Smooth muscle cell of the brain vasculature (primary cell): Measurements from ENCODE around the gene ADCY10.

Source experiments
- DNase-seq: peaks from one replicate; pipeline ENCODE4 v3.0.0-alpha.2; 2012; ENCODE audit warnings: low read depth, low spot score

The ADCY10 gene

DNA sequence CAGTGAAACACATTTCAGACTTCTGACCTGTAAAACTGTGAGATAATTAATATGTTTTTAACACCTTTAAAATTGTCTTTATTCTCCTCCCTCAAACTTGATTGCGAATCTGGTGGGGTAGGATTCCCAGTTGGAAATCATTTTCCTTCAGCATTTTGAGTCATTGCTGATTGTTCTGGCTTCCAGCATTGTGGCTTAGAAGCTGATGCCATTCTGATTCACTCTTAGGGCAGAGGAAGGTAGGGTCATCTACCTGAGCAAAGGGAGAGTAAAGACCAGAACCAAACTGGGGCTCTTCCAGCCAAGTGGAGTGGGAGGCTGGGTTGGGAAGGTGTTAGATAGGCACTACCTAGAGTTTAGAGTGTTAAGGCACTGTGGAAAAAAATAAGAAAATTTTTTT is 131.0 kb downstream of the ADCY10 start:
- no peak for DNase-seq

- DNase-seq: no peak
Observed at GRCh38 chr1:167781558-167781957, 132.4 kb downstream of the ADCY10 start.

DNA sequence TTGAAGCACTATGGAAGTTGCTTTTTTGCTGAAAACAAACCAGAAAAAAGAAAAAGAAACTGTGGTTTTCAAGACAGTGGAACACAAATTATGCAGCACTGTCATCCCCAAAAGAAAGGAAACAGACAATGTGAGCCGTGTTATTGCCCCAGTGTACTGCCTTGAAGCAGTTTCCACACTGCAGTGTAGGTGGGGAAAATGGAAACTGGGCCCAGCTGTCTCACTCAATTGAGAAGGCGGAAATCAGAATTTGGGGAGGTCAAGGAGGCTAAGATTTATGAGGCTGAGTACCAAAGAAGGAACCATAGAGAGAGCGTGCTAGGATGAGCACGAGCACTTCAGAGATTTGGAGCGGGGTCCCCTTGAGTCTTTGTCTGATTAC is 136.7 kb downstream of the ADCY10 start:
- no peak for DNase-seq

GRCh38 chr1:167776616-167777268 is 137.2 kb downstream of the ADCY10 start:
- DNase-seq: no peak

DNA sequence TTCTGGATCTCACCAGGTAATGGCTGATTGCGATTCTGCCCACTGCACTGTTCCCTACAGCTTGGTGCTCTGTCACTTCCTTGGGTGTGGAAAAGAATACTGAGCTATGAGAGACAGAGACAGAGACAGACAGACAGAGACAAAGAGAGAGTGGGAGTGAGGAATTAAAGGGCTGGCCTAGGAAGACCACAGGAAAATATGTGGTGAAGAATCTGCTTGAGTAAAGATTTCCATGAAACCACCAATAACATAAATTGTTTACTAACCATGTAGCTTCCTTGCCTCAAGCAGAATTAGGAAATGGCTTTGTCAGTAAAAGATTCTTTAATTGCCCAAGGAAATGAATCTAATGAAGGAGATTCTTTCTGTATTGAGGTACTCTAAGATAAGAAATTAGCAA is 137.8 kb downstream of the ADCY10 start:
- DNase-seq: no peak

- no peak for DNase-seq
Observed at GRCh38 chr1:167775178-167775577, 138.8 kb downstream of the ADCY10 start.

GRCh38 chr1:167774710-167775109 is 139.2 kb downstream of the ADCY10 start:
- no peak for DNase-seq

- DNase-seq: no peak
Observed at GRCh38 chr1:167773516-167773915, 140.4 kb downstream of the ADCY10 start.

- no peak for DNase-seq
Observed at GRCh38 chr1:167772436-167772835, 141.5 kb downstream of the ADCY10 start.

DNA sequence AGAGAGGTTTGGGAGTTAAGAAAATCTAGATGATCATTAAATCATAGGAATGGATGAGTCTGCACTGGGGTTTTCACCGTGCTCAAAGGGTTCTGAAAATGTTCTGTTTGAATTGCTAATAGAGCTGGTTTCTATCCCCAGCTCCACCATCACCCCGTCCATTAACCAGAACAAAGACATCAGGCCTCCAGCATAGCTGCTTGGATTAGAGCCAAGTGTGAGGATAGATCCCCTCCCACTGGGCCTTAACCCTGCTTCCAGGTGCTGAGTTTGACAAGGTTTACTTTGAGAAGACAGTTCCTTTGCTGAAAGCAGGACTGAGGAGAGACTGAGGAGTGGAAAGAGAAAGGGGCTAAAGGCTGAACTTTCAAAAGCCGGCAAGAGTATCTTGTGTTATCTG is 143.8 kb downstream of the ADCY10 start:
- no peak for DNase-seq

DNA sequence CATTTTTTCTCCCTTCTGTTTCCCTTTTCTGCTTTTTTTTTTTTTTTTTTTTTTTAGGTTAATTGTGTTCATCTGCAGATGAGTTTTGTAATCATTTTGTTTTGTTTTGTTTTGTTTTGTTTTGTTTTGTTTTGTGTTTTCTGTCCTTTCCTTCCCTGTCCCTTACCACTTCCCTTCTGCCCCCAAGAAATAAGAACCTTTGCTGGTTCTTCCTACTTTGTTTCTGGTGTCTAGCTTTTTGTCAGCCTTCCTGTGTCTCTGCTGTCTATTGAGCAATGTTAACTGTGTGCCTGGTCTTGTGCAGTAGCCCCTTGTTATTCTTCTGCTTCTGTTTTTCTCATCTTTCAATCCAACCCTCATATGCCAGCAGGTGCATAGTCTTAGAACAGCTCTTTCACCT is 146.2 kb downstream of the ADCY10 start:
- DNase-seq: no peak

DNA sequence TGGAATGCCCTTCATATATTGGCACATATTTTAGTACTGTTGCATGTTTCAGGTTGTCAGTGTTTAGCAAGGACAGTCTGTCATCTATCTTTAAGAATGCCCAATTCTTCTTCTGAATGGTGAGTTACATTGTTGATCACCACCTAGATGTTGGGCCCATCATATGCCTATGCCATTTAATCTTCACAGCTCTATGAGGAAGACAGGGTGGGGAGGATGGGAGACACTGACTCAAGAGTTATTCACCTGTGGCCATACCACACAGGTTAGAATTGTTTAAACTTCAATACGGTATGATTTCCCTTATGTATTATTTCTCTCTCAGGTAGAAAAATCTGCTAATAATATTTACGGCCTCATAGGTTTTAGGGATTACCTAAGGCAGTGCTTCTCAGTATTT is 147.4 kb downstream of the ADCY10 start:
- no peak for DNase-seq

DNA sequence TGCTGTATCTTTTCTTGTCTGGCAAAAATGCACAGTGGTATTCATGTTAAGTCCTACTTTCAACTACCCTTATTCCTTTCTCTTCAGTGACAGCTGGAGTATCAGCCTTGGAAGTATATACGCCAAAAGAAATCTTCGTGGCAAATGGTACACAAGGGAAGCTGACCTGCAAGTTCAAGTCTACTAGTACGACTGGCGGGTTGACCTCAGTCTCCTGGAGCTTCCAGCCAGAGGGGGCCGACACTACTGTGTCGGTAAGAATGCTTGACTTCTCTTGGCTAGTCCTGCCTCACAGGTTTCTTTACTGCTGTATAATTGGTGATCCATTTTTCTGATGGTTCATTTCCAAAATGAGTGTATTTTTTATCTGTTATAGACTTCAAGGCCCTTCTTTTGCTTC is 148.4 kb downstream of the ADCY10 start:
- DNase-seq: no peak

DNA sequence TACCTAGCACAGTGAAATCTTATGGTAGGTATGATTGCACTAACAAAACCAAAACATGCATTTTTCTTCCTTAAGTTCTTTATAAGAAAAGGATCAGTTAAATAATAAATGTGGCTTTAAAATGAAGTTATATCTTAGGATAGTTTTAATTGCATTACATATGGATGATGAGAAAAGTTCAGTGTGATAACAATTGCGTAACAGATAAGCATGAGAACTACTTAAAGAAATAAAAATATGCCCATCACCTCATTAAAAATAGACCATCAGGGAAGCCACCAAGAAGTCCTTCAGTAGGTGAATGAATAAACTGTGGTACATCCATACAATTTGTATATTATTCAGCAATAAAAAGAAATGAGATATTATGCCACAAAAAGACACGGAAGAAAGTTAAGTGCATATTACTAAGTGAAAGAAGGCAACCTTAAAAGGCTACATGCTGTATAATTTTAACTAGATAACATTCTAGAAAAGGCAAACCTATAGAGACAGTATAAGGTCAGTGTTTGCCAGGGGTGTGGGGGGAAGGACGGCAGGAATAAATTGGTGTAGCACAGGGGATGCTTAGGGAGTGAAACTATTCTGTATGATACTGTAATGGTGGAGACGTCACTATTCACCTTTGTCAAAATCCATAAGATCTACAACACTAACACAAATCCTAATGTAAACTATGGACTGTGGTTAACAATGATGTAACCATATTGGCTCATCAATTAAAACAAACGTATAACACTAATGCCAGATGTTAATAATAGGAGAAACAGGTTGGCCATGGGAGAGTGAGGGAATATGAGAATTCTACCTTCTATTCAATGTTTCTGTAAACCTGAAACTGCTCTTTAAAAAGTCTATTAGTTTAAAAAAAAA is 149.2 kb downstream of the ADCY10 start:
- DNase-seq: no peak

- no peak for DNase-seq
Observed at GRCh38 chr1:167763525-167764220, 150.3 kb downstream of the ADCY10 start.

- no peak for DNase-seq
Observed at GRCh38 chr1:167762061-167762746, 151.7 kb downstream of the ADCY10 start.

GRCh38 chr1:167761400-167761799 is 152.5 kb downstream of the ADCY10 start:
- no peak for DNase-seq
